Measurements from ENCODE around the gene RASSF5.

RASSF5 gene

DNA sequence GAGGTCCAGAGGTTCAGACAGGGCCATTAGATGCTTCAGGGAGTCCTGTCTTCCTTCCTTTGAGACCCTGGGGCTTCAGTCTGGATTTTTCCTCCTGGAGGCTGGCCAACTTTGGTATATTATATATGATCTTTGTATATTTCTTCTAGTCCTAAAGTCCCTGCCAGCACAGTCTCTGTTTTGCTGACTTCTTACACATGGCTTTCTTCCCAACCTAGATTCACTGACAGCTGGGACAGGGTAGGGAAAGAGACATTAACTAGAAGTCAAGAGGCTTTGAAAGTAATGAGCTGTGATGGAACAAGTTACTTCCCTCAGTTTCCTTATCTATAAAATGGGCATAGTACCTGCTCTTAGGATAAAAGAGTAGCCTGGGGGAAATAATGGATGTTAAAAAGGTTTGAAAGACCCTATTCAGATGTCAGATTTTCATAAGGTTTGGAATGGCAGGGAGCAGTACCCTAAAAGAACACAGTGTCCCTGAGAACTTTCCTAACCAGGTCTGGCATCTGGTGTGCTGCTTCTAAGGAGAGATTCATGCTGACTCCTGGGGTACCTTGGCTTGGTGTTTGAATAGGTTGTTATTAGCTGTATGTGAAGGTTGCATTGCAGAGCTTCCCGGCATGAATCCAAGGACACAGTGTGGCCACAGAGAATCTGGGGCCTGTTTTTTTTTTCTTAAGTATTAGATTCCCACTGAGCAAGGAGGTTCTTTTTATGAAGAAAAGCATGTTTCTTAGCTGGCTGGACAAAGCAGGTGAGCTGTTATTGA is 47.6 kb downstream of the RASSF5 start:
- TF ChIP-seq JUND (IDR thresholded peaks at IDR 0.05; ENCODE audit: low read depth) = no peak
- no peak for DNase-seq (ENCODE audit: low read depth in 1 of 2, low spot score in 1 of 2)
- in situ Hi-C loops (cut with HindIII; ENCODE audit: low pct_unique_long_range_greater_than_20kb, low sequenced_read_pairs) = no loop called here

- in situ Hi-C loops (cut with HindIII; ENCODE audit: low pct_unique_long_range_greater_than_20kb, low sequenced_read_pairs) = no loop called here
- DNase-seq (ENCODE audit: low read depth in 1 of 2, low spot score in 1 of 2) = no peak
- no peak for TF ChIP-seq JUND (IDR thresholded peaks at IDR 0.05; ENCODE audit: low read depth)
Observed at GRCh38 chr1:206555473-206555935, 48.2 kb downstream of the RASSF5 start.

DNA sequence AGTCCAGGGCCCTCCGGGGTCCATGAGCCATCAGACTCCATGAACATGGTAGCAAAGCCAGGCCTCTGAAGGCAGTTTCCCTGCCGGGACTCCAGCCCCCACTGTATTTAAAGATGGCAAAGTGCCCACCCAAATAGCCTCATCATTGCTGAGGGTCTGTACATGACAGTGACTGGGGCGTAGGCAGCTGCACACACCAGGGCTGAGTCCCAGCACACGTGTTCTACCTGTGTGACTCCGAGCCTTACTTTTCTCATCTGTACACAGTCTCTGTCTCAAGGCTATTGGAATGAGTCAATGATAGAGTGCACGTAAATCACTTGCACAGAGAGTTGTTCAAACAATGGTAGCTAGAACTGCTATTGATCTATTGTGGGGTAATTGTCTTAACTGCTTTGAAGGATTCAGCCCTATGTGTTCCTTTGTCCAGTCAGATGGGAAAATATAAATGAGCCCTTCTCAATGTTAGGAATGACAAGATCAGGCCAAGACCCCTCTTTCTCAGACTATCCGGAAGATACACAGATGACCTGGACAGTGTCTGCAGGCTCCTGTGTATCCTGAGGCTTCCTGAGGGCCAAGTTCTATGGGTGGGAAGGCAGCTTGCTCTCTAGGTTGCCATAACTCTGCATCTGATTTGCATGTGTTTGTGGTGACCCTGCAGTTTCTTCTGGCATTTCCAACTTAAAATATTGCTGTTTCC is 48.9 kb downstream of the RASSF5 start:
- in situ Hi-C loops (cut with HindIII; ENCODE audit: low pct_unique_long_range_greater_than_20kb, low sequenced_read_pairs) = no loop called here
- no peak for DNase-seq (ENCODE audit: low read depth in 1 of 2, low spot score in 1 of 2)
- TF ChIP-seq JUND (IDR thresholded peaks at IDR 0.05; ENCODE audit: low read depth) = no peak

DNA sequence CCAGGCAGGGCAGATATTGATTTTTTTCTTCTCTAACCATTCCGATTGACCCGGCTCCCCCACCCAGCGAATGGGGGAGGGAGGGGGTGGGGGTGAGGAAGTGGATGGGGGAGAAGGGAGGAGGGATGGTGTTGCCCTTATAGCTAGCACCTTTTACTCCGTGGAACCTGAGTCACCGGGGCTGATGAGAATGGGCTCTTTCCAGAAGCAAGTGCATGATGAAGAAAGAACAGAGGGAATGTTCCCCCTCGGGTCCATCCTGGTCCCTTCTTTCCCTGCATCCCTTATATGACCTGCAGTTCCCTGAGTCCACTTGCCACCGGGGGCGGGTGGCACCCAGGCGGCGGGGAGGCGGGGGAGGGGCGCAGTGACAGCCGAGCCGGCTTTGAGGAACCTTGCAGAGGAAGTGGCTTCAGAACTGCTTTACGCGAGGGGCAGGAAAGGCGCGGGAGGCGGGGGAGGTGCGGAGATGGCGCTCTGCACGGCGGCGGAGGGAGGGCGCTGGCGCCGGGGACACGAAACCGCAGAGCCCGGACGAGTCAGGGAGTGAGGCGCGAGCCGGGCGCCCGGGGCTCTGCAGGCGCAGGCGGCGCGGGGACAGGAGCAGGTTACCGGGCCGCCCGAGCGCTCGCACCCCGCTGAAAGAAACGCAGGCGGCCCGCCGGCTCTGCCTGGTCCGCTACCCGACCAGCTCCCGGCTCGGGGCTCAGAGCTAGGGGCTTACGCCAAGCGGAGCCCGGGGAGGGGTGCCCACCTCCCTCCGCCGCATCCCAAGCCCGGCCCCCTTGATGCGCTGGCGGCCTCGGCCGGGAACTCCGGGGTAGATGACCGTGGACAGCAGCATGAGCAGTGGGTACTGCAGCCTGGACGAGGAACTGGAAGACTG is 49.7 kb downstream of the RASSF5 start:
- in situ Hi-C loops (cut with HindIII; ENCODE audit: low pct_unique_long_range_greater_than_20kb, low sequenced_read_pairs) = no loop called here
- no peak for TF ChIP-seq JUND (IDR thresholded peaks at IDR 0.05; ENCODE audit: low read depth)
- peak; percentile 64 to 66 for DNase-seq (ENCODE audit: low read depth in 1 of 2, low spot score in 1 of 2)

- peak; percentile 57 to 58 for DNase-seq (ENCODE audit: low read depth in 1 of 2, low spot score in 1 of 2)
- in situ Hi-C loops (cut with HindIII; ENCODE audit: low pct_unique_long_range_greater_than_20kb, low sequenced_read_pairs) = no loop called here
- no peak for TF ChIP-seq JUND (IDR thresholded peaks at IDR 0.05; ENCODE audit: low read depth)
Observed at GRCh38 chr1:206557636-206558473, 50.5 kb downstream of the RASSF5 start.

DNA sequence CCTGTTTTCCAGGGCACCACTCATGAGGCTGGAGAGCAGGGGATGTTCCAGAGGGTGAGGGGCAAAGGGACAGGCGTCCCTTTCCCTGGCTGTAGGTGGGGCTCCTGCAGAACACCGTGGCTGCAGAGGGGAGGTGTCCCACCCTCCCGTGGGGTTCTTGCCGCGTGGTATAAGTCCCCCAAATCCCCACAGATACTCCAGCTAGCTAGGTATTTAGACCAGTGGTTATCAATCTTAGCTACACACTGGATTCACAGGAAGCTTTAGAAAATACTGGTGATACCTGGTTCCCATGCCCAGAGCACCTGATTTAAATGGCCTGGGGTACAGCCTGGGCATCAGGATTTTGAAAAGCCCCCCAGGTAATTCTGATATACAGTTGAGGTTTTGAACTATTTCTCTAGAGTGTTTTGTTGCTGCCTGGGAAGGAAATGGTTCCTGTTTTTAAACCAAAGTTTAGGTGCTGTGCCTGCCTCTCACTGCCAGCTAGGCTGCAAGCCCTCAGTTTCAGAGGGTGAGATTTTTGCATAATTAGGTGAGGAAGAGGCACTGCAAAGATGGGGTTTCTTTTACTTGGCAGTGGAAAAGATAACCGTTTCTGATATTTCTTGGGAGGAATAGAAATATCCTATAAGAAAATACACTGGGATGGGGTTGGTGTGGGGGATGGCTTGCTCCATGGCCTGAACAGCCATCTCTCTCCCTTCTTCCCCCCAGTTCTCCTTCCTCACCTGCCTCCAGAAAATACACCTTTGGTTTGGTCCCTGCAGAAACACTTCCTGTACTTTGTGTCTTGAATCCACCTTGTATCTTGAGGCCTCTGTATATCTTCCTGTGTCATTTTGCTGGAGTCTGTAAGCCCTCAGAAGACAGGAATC is 51.7 kb downstream of the RASSF5 start:
- in situ Hi-C loops (cut with HindIII; ENCODE audit: low pct_unique_long_range_greater_than_20kb, low sequenced_read_pairs) = no loop called here
- no peak for DNase-seq (ENCODE audit: low read depth in 1 of 2, low spot score in 1 of 2)
- no peak for TF ChIP-seq JUND (IDR thresholded peaks at IDR 0.05; ENCODE audit: low read depth)

- DNase-seq (ENCODE audit: low read depth in 1 of 2, low spot score in 1 of 2) = no peak
- TF ChIP-seq JUND (IDR thresholded peaks at IDR 0.05; ENCODE audit: low read depth) = no peak
- in situ Hi-C loops (cut with HindIII; ENCODE audit: low pct_unique_long_range_greater_than_20kb, low sequenced_read_pairs) = no loop called here
Observed at GRCh38 chr1:206559672-206559995, 52.3 kb downstream of the RASSF5 start.

- peak in 1 of 2 experiments; percentile 5 for DNase-seq (ENCODE audit: low read depth in 1 of 2, low spot score in 1 of 2)
- in situ Hi-C loops (cut with HindIII; ENCODE audit: low pct_unique_long_range_greater_than_20kb, low sequenced_read_pairs) = no loop called here
Observed at GRCh38 chr1:206560007-206560716, 52.8 kb downstream of the RASSF5 start.

GRCh38 chr1:206563367-206564207 is 56.3 kb downstream of the RASSF5 start:
- in situ Hi-C loops (cut with HindIII; ENCODE audit: low pct_unique_long_range_greater_than_20kb, low sequenced_read_pairs) = no loop called here
- DNase-seq (ENCODE audit: low read depth in 1 of 2, low spot score in 1 of 2) = no peak
- no peak for TF ChIP-seq JUND (IDR thresholded peaks at IDR 0.05; ENCODE audit: low read depth)

More at GRCh38 chr1:206560007-206560716, 52.8 kb downstream of the RASSF5 start:
- no peak for TF ChIP-seq JUND (IDR thresholded peaks at IDR 0.05; ENCODE audit: low read depth)

GRCh38 chr1:206565995-206566394 is 58.7 kb downstream of the RASSF5 start:
- DNase-seq (ENCODE audit: low read depth in 1 of 2, low spot score in 1 of 2) = no peak
- TF ChIP-seq JUND (IDR thresholded peaks at IDR 0.05; ENCODE audit: low read depth) = no peak
- in situ Hi-C loops (cut with HindIII; ENCODE audit: low pct_unique_long_range_greater_than_20kb, low sequenced_read_pairs) = no loop called here

Data from T47D (cell line).